ENCODE data around the gene STRN3. TPM values are rescaled to one million over a fixed set of nuclear protein-coding genes. Genes with fewer than 3 reads are reported as not detected.

The STRN3 gene
- total RNA-seq, 1 experiment from 2014 or later, result 52.1 TPM

- no peak overlapping the region for H2BK120ac ChIP-seq (ENCODE audit: low read depth, low read length, poor library complexity, severe bottlenecking)
- Mint-ChIP-seq H3K27ac (no peak overlapping the region), H3K4me1 (no peaks in the 10 kb centered on the region), H3K27me3 (ENCODE audit: low read depth) (no peaks in the 10 kb centered on the region), H3K9me3 (no peaks in the 10 kb centered on the region), H3K4me3 (no peak overlapping the region), H3K36me3 (ENCODE audit: insufficient read depth in 1 of 3, low read depth in 3 of 3) (peaks cover 9 to 29% (median 19%) of the 10 kb centered on the region in 3 experiments; a peak in 5 of 7 replicates)
- H4K20me1 ChIP-seq (ENCODE audit: control insufficient read depth, insufficient read depth, insufficient read length), result no peaks in the 10 kb centered on the region
- H3K9me3 ChIP-seq (ENCODE audit: control insufficient read depth, low read depth, low read length), result no peaks in the 10 kb centered on the region
- H3K27me3 ChIP-seq (ENCODE audit: insufficient read depth, low read length), result no peaks in the 10 kb centered on the region
- H3K14ac ChIP-seq (ENCODE audit: insufficient read depth, low read length), result no peak overlapping the region
- H2AFZ ChIP-seq (ENCODE audit: low read length), result no peak overlapping the region
- H2BK5ac ChIP-seq (ENCODE audit: insufficient read length, low read length), result no peak overlapping the region
- no peak overlapping the region for H3K9ac ChIP-seq (ENCODE audit: extremely low read depth, insufficient read length, low read length)
- no peak overlapping the region for H2BK20ac ChIP-seq (ENCODE audit: low read depth, low read length, poor library complexity, severe bottlenecking)
- no CpG with 5 or more reads among the region's 1 CpG for WGBS (ENCODE audit: extremely low coverage, insufficient read length, low lambda C conversion rate)
- H4K5ac ChIP-seq (ENCODE audit: insufficient read length, low read depth, low read length), result no peak overlapping the region
- no peak for DNase-seq
- no peaks in the 10 kb centered on the region for H3K79me1 ChIP-seq (ENCODE audit: insufficient read depth, low read depth, low read length, poor library complexity, severe bottlenecking)
- no peak overlapping the region for H3K4ac ChIP-seq (ENCODE audit: low read depth, low read length)
- no peak overlapping the region for H3K56ac ChIP-seq (ENCODE audit: insufficient read length, low read depth, low read length)
- H3K79me2 ChIP-seq (ENCODE audit: insufficient read depth, low read length), result no peaks in the 10 kb centered on the region
- H3K27ac ChIP-seq (ENCODE audit: insufficient read length, low read depth, low read length), result no peak overlapping the region
- H4K91ac ChIP-seq (ENCODE audit: insufficient read length, low read depth, low read length), result no peak overlapping the region
- no peak for TF ChIP-seq CTCF (conservative IDR thresholded peaks at IDR 0.05)
- H3K18ac ChIP-seq (ENCODE audit: insufficient read length, low read depth, low read length), result no peak overlapping the region
- no peak overlapping the region for H4K8ac ChIP-seq (replicated peaks; ENCODE audit: insufficient read length, low read depth, low read length)
- no peak overlapping the region for H2AK5ac ChIP-seq (ENCODE audit: insufficient read length, low read length)
- no peaks in the 10 kb centered on the region for H3K4me1 ChIP-seq (ENCODE audit: insufficient read depth, low read length)
- no peak overlapping the region for H2BK12ac ChIP-seq (ENCODE audit: insufficient read length, low read depth, low read length)
- no peak overlapping the region for H3K4me2 ChIP-seq (ENCODE audit: insufficient read depth, insufficient read length, low read length)
- no peak overlapping the region for H3K23ac ChIP-seq (ENCODE audit: insufficient read length, low read depth, low read length)
- no peak overlapping the region for H2BK15ac ChIP-seq (ENCODE audit: low read depth, low read length)
- H3T11ph ChIP-seq (ENCODE audit: low read length), result no peak overlapping the region
- H3K23me2 ChIP-seq (ENCODE audit: insufficient read length, low read depth, low read length, poor library complexity, severe bottlenecking), result no peaks in the 10 kb centered on the region
Measured at GRCh38 chr14:30914812-30915211, 111.4 kb downstream of the STRN3 start.

Measured in H9 (cell line).